A673 (cell line): ENCODE measurements around the gene LRR1.
"Not testable (repeated sequence)": the region's sequence is repeated elsewhere in the genome, so short reads cannot be mapped to it uniquely, and the experiment has no call there.

Source experiments
- CTCF ChIP-seq: fragments of 300-800, 200-600 bp; sonication (generic); conservative IDR thresholded peaks from 2 replicates; pipeline ENCODE4 v1.5.1; 2017; ENCODE audit warnings: low read depth, mild to moderate bottlenecking, antibody characterized with exemption, low read length, moderate library complexity, mixed read lengths
- EZH2 ChIP-seq: fragments of 200-600 bp; sonication (generic); IDR thresholded peaks from 2 replicates; pipeline ENCODE4 v1.6.1; 2017; ENCODE audit warnings: borderline replicate concordance, low read depth, mild to moderate bottlenecking, mixed read lengths, antibody characterized with exemption, low read length; ENCODE audit not compliant: poor library complexity, severe bottlenecking

- TF ChIP-seq CTCF, EZH2: not testable (repeated sequence)
These were observed 13.6 kb upstream of the LRR1 start for GRCh38 chr14:49584981-49585640.
